ENCODE data around the gene PLPP3. TPM values are rescaled to one million over a fixed set of nuclear protein-coding genes. Genes with fewer than 3 reads are reported as not detected.

PLPP3 gene
- total RNA-seq, 1 donor from 2014 or later = 106 TPM

DNA sequence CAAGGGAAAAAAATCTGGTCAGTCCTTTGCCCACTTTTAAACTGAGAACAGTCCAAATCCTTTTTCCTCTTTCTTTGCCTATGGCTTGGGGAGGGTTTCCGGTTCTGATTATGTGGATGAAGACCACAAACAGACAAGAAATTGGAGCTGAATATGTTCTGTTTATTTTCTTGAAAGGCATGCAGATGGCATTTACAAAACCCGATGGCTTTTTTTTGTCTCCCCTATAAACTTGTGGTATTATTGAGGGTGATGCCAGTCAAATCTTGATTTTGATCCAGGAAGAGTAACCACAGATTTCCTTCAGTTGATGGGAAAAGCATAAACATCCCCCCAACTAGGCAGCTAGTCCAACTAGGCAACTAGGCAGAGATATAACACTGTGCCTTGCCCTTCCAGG, 38.9 kb downstream of the PLPP3 start:
- DNase-seq (no peak), ATAC-seq (no peak)
- Histone ChIP-seq H3K4me3 (no peak overlapping the region), H3K27me3 (ENCODE audit: low read depth) (no peaks in the 10 kb centered on the region), H3K9me3 (no peaks in the 10 kb centered on the region), H3K4me1 (peaks cover 31% of the 10 kb centered on the region), H3K27ac (no peak overlapping the region), H3K36me3 (peaks cover 16% of the 10 kb centered on the region)
- TF ChIP-seq, protein P1, sequence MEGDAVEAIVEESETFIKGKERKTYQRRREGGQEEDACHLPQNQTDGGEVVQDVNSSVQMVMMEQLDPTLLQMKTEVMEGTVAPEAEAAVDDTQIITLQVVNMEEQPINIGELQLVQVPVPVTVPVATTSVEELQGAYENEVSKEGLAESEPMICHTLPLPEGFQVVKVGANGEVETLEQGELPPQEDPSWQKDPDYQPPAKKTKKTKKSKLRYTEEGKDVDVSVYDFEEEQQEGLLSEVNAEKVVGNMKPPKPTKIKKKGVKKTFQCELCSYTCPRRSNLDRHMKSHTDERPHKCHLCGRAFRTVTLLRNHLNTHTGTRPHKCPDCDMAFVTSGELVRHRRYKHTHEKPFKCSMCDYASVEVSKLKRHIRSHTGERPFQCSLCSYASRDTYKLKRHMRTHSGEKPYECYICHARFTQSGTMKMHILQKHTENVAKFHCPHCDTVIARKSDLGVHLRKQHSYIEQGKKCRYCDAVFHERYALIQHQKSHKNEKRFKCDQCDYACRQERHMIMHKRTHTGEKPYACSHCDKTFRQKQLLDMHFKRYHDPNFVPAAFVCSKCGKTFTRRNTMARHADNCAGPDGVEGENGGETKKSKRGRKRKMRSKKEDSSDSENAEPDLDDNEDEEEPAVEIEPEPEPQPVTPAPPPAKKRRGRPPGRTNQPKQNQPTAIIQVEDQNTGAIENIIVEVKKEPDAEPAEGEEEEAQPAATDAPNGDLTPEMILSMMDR (IDR thresholded peaks at IDR 0.05) = no peak
- intact Hi-C loops (cut with DNase I) = no loop called here

DNA sequence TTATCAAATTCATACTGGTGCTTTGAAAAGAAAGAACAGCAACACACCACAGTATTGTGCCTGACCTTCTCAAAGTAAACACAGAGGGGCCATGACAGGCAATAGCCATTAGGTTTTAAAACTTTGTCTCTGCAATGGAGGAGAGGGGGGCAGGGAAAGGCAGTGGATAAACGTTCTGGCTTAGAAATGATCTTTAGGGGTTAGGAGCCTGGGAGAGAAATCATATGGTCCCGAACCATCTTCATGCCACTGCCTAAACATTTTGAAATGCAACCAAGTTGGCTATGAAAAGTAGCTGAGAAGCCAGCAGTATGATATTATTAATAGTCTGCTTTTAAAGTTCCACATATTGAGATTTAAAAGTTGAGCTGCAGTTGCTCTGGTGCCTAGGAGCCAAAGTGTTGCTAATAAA, 39.8 kb downstream of the PLPP3 start:
- ATAC-seq (no peak), DNase-seq (no peak)
- no peak overlapping the region for H3K4me3 ChIP-seq
- no peaks in the 10 kb centered on the region for H3K9me3 ChIP-seq
- TF ChIP-seq, protein P1 (IDR thresholded peaks at IDR 0.05) = no peak
- H3K4me1 ChIP-seq = peaks cover 41% of the 10 kb centered on the region
- H3K27ac ChIP-seq = no peak overlapping the region
- no peaks in the 10 kb centered on the region for H3K27me3 ChIP-seq (ENCODE audit: low read depth)
- H3K36me3 ChIP-seq = peaks cover 25% of the 10 kb centered on the region
- intact Hi-C loops (cut with DNase I) = no loop called here

DNA sequence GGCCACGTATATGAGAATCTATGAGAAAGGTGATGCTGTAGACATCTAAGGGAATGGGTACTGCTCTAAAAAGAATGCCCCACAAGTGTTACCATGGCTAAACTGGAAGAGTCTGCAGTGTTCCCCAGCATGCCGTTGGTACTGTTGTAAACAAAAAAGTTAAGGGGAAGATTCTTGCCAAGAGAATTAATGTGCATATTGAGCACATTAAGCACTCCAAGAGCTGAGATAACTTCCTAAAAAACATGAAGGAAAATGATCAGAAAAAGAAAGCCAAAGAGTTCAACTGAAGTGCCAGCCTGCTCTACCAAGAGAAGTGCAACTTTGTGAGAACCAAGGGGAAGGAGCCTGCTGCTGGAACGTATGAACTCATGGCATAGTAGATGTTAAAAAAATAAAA, 40.8 kb downstream of the PLPP3 start:
- Histone ChIP-seq H3K36me3 (peaks cover 32% of the 10 kb centered on the region), H3K4me1 (peaks cover 43% of the 10 kb centered on the region), H3K27me3 (ENCODE audit: low read depth) (no peaks in the 10 kb centered on the region), H3K4me3 (no peak overlapping the region), H3K27ac (no peak overlapping the region), H3K9me3 (no peaks in the 10 kb centered on the region)
- TF ChIP-seq, protein P1 (IDR thresholded peaks at IDR 0.05) = no peak
- intact Hi-C loops (cut with DNase I) = no loop called here
- ATAC-seq (no peak), DNase-seq (no peak)

DNA sequence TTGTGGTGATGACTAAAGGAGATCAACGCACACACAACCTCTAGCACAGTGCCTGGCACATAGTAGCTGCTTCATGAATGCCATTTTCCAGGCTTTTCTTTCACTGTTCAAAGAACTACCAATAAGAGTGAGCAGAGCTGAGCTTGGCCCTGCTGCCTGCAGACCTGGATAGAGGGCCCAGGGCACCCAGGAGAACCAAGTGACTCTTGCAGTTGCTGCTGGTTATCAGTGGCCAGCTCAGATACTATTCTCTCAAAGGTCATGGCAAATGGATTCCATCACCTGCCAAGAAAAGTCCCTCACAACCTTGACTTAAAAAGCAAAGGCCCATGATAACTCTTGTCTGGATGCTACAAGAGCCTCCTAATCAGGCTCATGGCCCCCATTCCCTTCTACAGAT, 41.7 kb downstream of the PLPP3 start:
- DNase-seq (no peak), ATAC-seq (no peak)
- Histone ChIP-seq H3K36me3 (peaks cover 34% of the 10 kb centered on the region), H3K4me1 (peaks cover 43% of the 10 kb centered on the region), H3K27me3 (ENCODE audit: low read depth) (no peaks in the 10 kb centered on the region), H3K9me3 (no peaks in the 10 kb centered on the region), H3K4me3 (no peak overlapping the region), H3K27ac (no peak overlapping the region)
- intact Hi-C loops (cut with DNase I) = no loop called here
- TF ChIP-seq, protein P1 (IDR thresholded peaks at IDR 0.05) = no peak

DNA sequence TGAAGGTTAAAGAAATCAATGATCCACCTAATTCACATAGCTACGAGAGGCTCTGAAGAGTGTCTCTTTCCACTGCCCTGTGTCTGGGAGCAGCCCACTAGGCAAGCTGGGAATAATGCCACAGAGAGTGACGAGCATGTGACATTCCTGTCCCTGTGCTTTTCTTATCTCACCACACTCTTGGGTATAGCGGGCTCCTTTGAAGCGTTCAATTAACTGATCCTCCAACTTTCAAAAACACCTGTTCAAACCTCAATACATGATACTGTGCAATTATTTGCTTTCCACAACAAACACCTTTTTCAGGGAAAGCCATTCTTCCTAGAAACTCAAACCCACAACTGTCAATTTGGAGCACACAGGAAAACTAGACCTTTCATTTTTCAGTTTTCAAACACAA, 43.4 kb downstream of the PLPP3 start:
- TF ChIP-seq, protein P1 (IDR thresholded peaks at IDR 0.05) = no peak
- no peak for DNase-seq
- Histone ChIP-seq H3K27me3 (ENCODE audit: low read depth) (no peaks in the 10 kb centered on the region), H3K36me3 (peaks cover 46% of the 10 kb centered on the region), H3K4me1 (peaks cover 41% of the 10 kb centered on the region), H3K4me3 (no peak overlapping the region), H3K9me3 (no peaks in the 10 kb centered on the region), H3K27ac (no peak overlapping the region)
- intact Hi-C loops (cut with DNase I) = no loop called here
- peak; percentile 59 to 62 for ATAC-seq

DNA sequence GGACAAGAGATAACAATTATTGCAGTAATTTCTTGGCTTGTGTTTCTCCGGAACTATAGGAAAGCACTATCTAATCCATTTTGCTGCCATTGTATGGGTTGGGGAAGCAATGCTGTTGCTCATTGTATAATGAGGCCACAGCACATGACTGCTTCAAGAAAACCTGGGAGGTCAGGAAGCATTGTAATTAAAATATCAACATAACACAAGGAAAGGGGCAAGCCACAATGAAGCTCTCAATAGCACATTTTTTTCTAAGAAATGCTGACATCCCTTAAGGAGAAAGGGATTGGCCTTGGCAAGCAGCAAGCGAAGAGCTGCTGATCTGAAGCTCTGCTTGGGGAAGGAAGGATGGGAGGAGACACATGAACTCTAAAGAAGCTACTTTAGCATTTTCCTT, 44.0 kb downstream of the PLPP3 start:
- H3K9me3 ChIP-seq = no peaks in the 10 kb centered on the region
- H3K27ac ChIP-seq = no peak overlapping the region
- DNase-seq = no peak
- ATAC-seq = no peak
- H3K4me1 ChIP-seq = peaks cover 35% of the 10 kb centered on the region
- peaks cover 46% of the 10 kb centered on the region for H3K36me3 ChIP-seq
- TF ChIP-seq, protein P1 (IDR thresholded peaks at IDR 0.05) = no peak
- intact Hi-C loops (cut with DNase I) = no loop called here
- H3K27me3 ChIP-seq (ENCODE audit: low read depth) = no peaks in the 10 kb centered on the region
- H3K4me3 ChIP-seq = no peak overlapping the region

All from lower lobe of right lung (tissue), 2 donors.